Colon (tissue), 2 donors: ENCODE data around the gene SFXN2.
"Not testable (repeated sequence)": the region's sequence is repeated elsewhere in the genome, so short reads cannot be mapped to it uniquely, and the experiment has no call there.

Experiments used
- FAIRE-seq: peaks from 2 replicates; lab custom pipeline; 2012; peaks lifted over from hg19 to GRCh38; lab: Jason Lieb, UNC
- donor health status: control.
- donor health status: control.

Gene SFXN2

DNA sequence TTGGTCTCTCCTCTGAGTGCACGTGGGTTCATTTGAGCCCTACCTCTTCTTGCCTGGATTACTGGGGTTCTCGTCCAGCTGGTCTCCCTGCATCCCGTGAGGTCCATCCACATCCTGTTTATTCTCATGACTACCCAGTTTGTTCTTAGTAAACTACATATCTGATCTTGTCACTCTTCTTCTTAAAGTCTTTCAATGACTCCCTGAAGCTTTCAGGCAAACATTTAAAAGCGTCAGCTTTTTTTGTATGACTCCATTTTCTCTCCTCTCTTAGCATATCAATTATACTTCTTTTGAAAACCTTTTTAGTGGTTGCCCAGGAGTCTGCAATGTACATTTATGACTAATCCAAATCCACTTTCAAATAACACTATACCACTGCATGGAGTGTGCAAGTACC lies 7.5 kb downstream of the SFXN2 start:
- no peak for FAIRE-seq

DNA sequence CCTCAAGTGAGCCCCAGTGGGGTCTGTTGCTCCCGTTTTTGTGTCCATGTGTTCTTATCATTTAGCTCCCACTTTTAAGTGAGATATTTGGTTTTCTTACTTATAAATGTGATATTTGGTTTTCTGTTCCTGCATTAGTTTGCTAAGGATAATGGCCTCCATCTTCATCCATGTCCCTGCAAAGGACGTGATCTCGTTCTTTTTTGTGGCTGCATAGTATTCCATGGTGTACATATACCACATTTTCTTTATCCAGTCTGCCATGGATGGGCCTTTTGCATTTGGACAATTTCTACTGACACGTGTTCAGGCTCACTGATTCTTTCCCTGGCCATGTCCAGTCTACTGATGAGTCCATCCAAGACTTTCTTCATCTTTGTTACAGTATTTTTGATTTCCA lies 9.6 kb downstream of the SFXN2 start:
- no peak for FAIRE-seq

DNA sequence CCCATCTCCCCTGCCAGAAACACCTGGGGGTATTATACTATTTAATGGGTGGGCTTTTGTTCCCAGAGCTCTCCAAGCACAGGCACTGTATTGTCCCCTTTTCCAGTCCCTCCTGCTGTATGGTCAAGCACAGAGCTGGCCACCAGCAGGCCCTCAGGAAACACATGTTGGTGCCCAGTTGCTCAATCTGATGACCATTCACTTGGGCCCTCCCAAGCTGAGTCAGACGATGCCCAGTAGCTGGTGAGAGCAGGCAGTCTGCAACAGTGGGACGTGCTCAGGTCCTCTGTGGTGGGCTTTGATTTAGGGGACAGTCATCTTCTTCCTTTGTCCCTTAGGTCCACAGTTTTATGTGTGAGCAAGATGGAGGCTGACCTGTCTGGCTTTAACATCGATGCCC lies 11.8 kb downstream of the SFXN2 start:
- FAIRE-seq = no peak

DNA sequence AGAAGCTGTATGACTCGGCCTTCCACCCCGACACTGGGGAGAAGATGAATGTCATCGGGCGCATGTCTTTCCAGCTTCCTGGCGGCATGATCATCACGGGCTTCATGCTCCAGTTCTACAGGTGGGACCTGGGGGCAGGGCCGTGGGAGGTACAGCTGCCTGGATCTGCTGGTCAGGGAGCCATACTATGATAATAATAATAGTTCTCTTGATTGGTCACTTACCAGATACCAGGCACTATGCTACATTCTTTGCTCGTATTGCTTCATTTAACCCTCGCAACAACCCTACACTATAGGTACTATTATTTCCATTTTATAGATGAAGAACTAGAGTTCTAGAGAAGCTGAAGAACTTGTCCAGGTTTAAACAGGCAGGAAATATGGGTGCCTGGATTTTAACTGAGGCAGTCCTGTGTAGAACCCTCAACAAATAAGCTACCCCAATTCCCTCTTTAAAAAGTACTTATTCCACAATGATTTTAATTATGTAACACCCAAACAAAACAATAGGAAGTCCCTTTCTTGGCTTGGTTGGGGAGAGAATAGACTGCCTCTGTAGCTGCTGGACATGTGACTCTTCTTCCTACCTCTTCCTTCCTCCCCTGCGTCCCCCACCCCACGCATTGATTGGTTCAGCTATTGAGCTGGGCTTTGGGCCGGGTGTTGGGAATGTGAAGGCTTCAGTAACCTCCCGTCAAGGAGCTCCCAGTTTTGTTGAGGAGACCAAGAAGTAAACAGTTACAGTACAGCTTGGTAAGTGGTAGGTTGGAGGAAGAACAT lies 12.8 kb downstream of the SFXN2 start:
- no peak for FAIRE-seq

DNA sequence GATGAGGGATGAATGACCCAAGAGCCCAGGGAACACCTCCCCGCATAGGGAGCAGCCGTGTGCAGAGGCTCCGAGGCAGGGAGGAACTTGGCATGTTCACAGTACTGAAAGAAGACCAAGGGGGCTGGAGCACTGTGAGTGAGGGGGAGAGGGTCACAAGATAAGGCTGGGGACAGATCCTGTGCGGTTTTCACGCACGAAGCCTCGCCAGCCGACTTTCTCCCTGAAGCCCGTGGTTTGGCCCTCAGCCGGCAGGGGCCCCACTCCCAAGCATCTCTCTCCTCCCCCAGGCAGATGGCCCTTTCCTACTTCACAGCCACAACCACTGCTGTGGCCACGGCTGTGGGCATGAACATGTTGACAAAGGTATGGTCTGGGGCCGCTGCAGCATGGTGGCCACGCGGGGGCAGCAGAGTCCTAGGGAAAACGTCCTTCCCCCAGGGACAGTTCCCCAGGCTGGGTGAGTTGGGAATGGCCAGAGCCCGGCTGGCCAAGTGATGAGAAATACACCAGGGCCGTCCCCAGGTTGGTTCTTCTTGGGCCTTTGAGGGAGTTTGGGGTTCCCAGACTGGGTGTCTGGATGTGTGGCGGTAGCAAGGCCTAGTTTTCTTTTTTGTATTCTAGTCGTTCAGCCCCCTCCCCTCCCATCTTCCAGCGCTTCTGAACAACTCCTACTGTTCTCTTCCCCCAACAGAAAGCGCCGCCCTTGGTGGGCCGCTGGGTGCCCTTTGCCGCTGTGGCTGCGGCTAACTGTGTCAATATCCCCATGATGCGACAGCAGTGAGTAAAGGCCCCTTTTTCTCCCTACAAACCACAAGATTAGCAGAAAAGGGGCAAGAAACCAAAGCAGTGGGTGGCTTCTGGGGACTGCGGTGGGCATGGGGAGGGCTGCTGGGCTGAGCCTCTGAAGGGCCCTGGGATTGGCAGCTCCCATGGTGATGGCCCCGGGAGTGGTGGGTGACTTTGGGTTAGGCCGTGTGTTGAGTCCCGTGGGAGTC lies 14.9 kb downstream of the SFXN2 start:
- FAIRE-seq = no peak

DNA sequence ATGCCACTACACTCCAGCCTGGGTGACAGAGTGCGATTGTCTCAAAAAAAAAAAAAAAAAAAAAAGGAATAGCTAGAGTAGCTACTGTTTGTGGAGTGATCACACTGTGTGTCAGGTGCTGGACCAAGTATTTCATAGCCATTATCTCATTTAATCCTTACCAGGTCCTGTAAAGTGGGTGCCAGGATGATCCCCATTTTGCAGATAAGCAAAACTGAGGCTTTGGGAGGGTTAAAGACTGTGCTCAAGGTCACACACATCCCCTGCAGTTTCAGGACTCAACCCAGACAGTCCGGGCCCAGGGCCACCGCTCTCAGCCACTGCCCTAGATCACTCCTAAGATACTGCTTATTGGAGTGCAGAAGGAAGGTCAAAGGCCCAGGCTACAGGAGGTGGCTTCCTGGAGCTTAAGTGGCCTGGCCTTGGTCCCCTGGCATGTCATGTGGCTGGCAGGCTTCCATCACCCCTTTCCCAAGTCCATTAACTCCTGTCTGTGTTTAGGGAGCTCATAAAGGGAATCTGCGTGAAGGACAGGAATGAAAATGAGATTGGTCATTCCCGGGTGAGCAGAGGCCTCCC lies 16.9 kb downstream of the SFXN2 start:
- no peak for FAIRE-seq

DNA sequence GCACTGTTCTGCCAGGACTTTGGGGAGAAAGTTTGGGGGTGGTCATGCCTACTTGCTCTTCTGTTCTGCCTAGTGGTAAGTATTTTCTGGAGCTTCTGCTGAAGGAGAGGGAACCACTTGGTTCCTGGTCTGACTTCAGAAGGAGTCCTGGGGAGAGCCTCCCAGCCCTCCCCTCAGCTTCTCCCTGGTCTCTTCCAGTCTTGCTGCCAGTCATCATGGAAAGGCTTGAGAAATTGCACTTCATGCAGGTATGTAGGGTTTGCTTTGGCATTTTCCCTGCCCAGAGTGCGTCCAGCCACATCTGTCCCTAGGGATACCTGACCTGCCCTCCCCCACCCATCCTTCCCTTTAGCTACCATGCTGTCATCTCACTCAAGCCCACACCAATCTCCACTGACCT lies 18.2 kb downstream of the SFXN2 start:
- FAIRE-seq = no peak

DNA sequence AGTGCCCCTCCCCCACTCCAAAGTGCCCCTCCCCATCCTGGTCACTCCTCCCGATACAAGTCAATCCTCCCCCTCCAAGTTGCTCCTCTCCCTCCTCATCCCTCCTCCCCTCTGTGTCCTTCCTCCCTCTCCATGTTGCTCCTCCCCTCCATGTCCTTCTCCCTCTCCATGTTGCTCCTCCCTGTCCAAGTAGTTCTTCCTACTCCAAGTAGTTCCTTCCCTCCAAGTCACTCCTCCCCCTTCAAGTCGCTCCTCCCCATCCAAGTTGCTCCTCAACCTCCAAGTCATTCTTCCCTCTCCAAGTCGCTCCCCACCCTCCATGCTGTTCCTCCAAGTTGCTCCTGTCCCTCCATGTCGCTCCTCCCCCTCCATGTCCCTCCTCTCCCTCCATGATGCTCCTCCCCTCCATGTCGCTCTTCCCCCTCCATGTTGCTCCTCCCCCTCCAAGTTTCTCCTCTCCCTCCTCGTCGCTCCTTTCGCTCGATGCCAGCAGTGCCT lies 20.7 kb downstream of the SFXN2 start:
- FAIRE-seq = no peak

DNA sequence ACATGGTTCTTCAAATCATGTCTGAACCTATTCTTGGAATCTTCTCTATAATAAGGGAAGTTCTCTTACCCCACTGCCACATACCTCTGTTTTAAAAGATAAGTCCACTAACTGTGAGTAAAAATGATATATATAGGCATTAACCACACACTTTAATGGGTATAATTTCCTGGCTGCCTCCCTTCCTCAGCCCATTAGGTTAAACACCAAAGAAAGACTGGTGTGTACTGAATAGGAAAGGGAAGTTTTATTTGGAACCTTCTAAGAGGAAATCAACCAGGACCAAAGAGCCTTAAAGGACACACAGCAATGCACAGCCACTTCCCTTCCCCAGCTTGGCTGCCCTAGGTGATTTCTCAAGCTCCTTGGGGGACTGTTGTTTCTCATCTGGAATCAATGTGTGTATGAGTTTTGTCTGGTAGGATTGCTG lies 24.3 kb downstream of the SFXN2 start:
- no peak for FAIRE-seq

DNA sequence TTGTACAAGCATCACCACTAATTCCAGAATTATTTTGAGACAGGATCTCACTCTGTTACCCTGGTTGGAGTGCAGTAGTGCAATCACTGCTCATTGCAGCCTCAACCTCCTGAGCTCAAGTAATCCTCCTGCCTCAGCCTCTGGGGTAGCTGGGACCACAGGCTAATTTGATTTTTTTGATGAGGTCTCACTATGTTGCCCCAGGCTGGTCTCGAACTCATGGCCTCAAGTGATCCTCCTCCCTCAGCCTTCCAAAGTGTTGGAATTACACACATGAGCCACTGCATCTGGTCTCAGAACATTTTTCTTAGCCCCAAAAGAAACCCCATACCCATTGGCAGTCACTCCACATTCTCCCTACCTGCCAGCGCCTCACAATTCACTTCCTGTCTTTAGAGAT lies 25.8 kb downstream of the SFXN2 start:
- no peak for FAIRE-seq

DNA sequence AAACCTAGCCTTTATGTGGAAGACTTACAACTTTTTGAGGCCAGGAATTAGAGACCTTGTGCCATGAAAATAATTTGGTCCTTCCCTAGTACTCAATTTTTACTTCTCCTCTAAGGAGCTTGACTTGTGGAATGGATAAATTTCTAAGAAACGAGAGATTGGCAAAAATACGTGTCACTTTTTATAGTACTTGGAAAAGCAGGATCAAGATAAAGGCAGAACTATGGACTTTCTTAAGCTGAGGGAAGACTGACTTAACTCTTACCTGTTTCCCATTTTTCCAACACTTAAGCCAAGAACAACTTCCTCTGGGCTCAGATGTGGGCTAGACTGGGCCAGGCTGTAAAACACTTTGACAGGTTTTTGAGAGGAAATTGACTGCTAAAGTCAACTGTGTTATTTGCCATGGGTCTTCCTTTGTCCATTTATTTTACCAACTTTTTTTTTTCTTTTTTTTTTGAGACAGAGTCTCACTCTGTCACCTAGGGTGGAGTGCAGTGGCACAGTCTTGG lies 27.3 kb downstream of the SFXN2 start:
- no peak for FAIRE-seq

DNA sequence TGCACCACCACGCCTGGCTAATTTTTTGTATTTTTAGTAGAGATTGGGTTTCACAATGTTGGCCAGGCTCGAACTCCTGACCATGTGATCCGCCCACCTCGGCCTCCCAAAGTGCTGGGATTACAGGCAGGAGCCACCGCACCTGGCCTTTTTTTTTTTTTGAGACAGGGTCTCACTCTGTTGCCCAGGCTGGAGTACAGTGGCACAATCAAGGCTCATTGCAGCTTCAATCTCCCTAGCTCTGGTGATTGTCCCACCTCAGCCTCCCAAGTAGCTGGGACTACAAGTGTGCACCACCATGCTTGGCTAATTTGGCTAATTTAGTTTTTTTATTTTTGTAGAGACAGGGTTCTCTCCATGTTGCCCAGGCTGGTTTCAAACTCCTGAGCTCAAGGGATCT lies 27.9 kb downstream of the SFXN2 start:
- FAIRE-seq = not testable (repeated sequence)

DNA sequence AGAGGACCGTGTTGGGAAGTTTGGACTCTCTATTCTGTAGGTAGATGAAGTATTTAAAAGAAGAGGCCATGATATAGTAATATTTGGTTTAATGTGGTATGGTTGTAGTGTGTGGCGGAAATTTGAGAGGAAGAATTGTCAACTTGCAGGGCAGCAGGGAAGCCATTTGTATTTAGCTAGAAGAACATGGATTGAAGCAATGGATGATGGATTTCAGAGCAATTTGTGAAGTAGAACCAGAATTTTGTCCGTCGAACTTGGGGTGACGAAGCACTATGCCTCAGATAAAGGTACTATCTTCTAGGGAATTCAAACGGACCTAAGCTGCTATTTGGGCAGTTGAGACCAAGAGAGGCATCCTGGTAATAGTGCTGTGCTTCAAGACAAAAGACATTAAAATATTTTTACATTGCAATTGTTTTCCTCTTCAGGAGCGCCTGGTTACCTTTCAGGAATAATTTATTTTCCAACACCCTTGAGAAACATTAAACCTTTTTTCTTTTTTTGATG lies 28.7 kb downstream of the SFXN2 start:
- FAIRE-seq = no peak

DNA sequence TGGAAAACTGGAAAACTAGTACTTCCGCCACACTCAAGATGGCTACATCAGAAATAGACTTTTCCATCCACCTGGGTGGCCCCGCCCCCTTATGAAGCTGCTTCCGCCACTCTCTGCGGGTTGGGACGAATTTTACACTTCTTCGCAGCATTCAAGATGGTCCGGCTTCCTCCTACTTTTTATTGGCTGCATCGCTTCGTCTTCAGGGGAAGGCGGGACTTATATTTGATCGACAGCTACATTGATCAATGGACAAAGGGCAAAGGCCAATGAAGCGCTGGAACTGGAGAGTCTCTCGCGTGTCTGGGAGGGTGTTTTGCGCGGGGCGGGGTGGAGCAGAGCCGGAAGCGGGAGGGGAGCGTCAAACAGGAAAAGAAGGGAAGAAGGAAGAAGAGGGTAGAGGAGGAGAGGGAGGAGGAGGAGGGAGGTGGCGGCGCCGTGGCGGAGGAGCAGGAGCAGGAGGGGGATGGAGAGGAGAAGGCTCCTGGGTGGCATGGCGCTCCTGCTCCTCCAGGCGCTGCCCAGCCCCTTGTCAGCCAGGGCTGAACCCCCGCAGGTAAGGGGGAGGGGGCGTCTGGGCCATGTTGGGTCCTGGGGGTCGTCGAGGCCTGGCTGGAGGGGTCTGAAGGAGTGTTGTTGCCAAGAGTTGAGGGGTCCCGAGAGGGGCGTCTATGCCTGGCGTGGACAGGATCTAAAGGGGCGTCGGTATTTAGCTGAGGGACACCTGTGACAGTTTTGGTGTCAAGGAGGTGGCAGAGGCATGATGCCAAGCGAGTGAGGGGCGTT lies 29.3 kb downstream of the SFXN2 start, which contains the start of gene WBP1L:
WBP1L (plus strand) TSS at position 361 of the 786 bp plus-strand sequence; CDS start at position 467, 106 bp downstream.
- FAIRE-seq = peak; percentile 97

DNA sequence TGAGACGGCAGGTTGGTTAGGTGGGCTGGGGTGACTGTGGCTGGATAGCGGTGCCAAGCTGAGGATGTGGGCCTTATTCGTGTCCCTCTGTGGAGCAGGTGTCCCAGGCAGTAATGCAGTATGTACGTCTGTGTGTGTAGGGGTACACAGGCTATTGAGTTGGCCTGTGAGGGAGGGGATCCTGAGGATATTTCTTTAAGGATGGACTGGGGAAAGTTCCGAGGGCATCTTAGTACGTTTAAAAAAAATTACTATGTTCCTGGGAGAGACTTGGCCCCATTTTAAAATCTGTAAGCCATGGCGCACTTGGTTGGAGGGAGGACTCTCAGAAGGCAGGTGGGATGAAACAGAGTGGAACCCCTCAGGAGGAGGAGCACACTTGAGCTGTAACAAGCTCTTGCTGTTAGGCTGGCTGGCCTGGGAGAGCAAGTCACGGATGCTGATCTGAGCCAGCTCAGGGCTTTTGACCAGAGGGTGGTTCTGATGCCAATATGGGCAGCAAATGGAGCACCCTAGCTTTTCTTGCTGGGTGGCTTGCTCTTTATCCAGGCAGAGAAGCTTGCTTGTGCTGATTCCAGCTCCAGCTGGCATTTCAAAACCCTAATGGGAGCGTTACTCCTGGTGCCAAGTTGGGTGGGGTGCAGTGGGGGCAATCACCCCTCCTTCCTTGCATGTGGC lies 30.1 kb downstream of the SFXN2 start:
- no peak for FAIRE-seq

DNA sequence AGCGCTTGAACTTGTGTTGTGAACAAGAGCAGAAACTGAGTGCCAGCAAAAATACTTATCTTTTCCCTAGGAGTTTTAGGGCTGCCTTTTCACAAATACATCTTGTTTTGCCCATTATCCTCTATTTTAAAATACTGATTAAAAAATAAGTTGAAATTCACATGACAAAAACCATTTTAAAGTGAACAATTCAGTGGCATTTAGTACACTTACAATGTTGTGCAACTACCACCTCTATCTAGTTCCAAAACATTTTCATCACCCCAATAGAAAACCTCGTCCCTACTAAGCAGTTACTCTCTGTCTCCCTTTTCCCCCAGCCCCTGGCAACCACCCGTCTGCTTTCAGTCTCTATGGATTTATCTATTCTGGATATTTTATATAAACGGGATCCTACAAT lies 30.7 kb downstream of the SFXN2 start:
- no peak for FAIRE-seq

DNA sequence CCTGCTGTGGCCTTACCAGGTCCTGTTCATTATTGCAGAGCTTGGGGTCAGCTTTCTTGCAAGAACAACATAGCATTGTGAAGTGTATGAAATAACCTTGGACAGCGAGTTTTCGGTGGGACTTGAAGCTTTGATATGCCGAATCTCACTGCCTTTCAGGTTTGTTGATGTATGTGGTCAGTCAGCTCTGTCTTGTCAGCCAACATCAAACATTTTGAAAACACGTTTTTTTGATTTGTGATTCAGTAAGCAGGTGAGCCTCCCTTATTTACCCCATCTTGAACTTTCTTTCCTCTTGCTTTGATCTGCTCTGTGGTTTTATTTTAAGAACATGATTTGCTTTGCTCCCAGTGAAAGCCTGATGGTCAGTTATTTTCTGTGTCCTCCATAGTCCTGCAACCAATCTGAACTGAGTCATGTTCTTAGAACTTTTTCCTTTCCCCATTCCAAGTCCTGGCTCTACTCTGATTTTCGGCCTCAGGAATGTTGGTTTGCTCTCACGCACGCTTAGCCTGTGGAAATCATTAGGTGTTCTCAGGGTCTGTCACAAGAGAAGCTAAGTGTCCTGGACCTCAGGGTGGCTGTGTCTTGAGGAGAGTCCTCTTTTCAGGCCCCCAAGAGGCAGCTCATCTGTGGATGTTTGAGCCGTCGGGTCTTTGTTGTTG lies 38.0 kb downstream of the SFXN2 start:
- FAIRE-seq = no peak

DNA sequence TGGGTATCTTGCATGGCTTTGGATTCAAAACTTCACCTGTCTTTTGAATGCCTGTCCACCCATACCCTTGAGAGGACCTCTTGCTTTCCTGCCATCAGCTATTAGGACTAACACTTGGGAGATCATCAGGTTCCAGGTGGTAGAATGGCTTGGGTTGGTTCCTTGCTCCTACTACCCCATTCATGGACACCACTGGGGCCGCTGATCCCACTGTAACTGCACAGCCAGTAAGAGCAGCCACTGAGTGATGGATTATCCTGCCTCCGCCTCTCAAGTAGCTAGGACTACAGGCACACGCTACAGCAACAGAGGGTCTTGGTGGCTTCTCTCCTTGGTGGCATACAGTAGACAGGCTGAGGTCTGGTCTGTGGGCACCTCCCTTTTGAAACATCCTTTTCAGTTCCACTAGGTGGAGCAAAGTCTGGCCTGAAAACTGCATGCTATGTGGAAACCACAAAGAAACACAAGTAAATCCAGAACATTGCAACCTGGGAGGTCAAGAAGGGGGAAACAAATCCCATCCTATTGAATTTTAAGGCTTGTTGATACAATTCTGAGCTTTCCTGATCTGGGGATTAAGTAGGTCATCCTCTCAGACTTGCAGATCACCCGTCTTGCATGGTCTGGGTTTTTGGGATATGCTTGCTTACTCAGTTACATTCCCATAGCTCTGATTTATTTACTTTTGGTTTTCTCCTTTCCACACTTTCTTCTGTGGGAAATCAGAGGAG lies 38.7 kb downstream of the SFXN2 start:
- FAIRE-seq = no peak

DNA sequence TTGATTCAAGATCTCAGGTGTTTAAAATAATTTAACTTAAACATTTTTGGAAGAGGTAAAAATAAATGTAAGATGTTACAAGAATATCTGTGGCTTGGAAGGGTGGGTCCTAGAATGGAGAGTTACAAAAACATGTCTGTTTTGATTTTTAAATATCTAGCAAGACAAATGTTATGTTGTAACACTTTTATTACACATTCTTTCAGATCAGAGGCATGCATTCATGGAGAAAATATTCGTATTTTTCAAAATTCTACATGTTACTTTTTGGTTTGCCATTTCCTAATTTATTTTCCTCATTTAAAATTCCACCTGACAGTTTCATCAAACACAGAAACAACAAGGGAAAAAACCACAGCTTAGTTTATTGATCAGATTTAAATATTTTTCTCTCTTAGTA lies 39.3 kb downstream of the SFXN2 start:
- no peak for FAIRE-seq
